Uterus (tissue), 2 donors: Measurements from ENCODE around the gene FAM217A.

Source experiments
- CTCF ChIP-seq, 4 experiments: fragments of 200-600 bp in 2 of 4; fragments of 450-650 bp in 2 of 4; sonication (generic) in 2 of 4; IDR thresholded peaks; one replicate each; pipeline ENCODE4 v1.5.1; 2016 to 2019; ENCODE audit warnings: antibody characterized with exemption in 4 of 4, mild to moderate bottlenecking in 2 of 4, moderate library complexity in 1 of 4
- POLR2A ChIP-seq, 2 donors: fragments of 450-650 bp; IDR thresholded peaks; one replicate each; pipeline ENCODE4 v1.6.1; 2016; ENCODE audit warnings: antibody characterized with exemption in 2 of 2, mild to moderate bottlenecking in 1 of 2, moderate library complexity in 1 of 2

- TF ChIP-seq CTCF (IDR thresholded peaks at IDR 0.05) (no peak), POLR2A (IDR thresholded peaks at IDR 0.05) (no peak)
Measured at GRCh38 chr6:4028051-4028450, 50.9 kb downstream of the FAM217A start.
